ENCODE results near the gene POLR2L. TPM values are rescaled to one million over a fixed set of nuclear protein-coding genes. Genes with fewer than 3 reads are reported as not detected.
A peak's percentile ranks its signal among the peaks of the same experiment; 100 is the strongest.

Gene POLR2L
- total and polyA plus RNA-seq, 2 of the 13 experiments (the other 11 are each of a cell fraction or from before 2014, with no cell fraction given), result 104 to 114 TPM

DNA sequence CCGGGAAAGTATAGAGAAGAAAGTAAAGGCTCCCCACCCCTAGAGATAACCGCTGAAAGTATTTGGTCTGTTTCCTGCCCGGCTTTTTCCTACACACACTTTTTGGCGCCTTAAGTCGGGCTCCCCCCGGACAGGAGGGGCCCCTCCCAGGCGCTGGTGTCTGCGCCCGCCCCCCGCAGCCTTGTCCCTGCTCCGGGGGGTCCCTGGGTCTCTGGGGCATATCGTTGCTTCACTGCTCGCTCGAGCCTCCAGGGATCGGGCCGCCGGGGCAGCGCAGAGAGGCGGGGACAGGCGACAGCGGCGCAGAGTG is 15.5 kb downstream of the POLR2L start:
- ATAC-seq (peak; percentile 15), DNase-seq (ENCODE audit: low spot score) (no peak), FAIRE-seq (no peak)
- Histone ChIP-seq H3K36me3 (replicated peaks in 1 of 2; ENCODE audit: control insufficient read depth in 1 of 2, insufficient read depth in 2 of 2, low read length in 2 of 2) (peaks cover 6 to 18% of the 10 kb centered on the region in 2 experiments; a peak in 4 of 5 replicates), H4K20me1 (ENCODE audit: insufficient read depth, low read length) (peaks cover 1% of the 10 kb centered on the region; the same call in 1 of the 2 replicates), H3K27me3 (ENCODE audit: control insufficient read depth in 1 of 2, insufficient read depth in 2 of 2, low read length in 2 of 2) (no peaks in the 10 kb centered on the region), H3K27ac (ENCODE audit: extremely low read length, insufficient read depth, low read length) (peak overlapping the region; percentile 77), H3K9ac (ENCODE audit: insufficient read depth, low read depth, low read length) (peak overlapping the region; percentile 74), H3K79me2 (ENCODE audit: insufficient read depth, low read length) (peaks cover 2% of the 10 kb centered on the region), H3K4me2 (ENCODE audit: low read depth, low read length) (peak overlapping the region; percentile 91), H3K9me3 (ENCODE audit: low read length) (no peaks in the 10 kb centered on the region), H3K4me1 (ENCODE audit: insufficient read depth, low read length) (peaks cover 65% of the 10 kb centered on the region), H3K4me3 (replicated peaks in 1 of 3; ENCODE audit: insufficient read depth in 1 of 3, low read depth in 2 of 3, low read length in 3 of 3) (peak overlapping the region; percentile 69 to 83 (median 80)), H2AFZ (ENCODE audit: low read length) (no peak overlapping the region)
- 0% methylated on average over 4 of the region's 22 CpGs for WGBS (ENCODE audit: low lambda C conversion rate)
- in situ Hi-C loops (cut with HindIII; ENCODE audit: extremely low pct_ligation_motif_present, low pct_unique_long_range_greater_than_20kb), result no loop called here
- ChIA-PET CTCF (ENCODE audit: low intra/inter-chr PET ratio, low total read pairs) (no interaction called here), POLR2A (interaction anchor here (1.8 to 16.1 kb wide), 4 partner anchors 8 to 28 kb away, joined by 4 to 264 read pairs (median 75); partner anchors contain the start of genes PNPLA2, POLR2L, RPLP2 and TSPAN4)
- intact Hi-C loops (cut with micrococcal nuclease; ENCODE audit: unreplicated experiment), result no loop called here
- no TSS peak for BruUV-seq (replicated peaks)
- 0 out of 2 replicates have a peak, but pooled peaks have one; percentile 37 for TF ChIP-seq ZNF33B (CRISPR knock-in tag; IDR thresholded peaks at IDR 0.05)
- 0 out of 2 replicates have a peak, but pooled peaks have one; percentile 26 for TF ChIP-seq ZNF501 (CRISPR knock-in tag; IDR thresholded peaks at IDR 0.05)
- TF ChIP-seq PRMT3 (CRISPR knock-in tag; IDR thresholded peaks at IDR 0.05; ENCODE audit: borderline replicate concordance, low read depth), result no peak; the same call in 1 of the 2 replicates
- TF ChIP-seq, protein P1, sequence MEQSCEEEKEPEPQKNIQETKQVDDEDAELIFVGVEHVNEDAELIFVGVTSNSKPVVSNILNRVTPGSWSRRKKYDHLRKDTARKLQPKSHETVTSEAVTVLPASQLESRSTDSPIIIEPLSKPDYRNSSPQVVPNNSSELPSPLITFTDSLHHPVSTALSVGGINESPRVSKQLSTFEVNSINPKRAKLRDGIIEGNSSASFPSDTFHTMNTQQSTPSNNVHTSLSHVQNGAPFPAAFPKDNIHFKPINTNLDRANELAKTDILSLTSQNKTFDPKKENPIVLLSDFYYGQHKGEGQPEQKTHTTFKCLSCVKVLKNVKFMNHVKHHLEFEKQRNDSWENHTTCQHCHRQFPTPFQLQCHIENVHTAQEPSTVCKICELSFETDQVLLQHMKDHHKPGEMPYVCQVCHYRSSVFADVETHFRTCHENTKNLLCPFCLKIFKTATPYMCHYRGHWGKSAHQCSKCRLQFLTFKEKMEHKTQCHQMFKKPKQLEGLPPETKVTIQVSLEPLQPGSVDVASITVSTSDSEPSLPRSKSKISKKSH (CRISPR knock-in tag; IDR thresholded peaks at IDR 0.05; ENCODE audit: borderline replicate concordance), result no peak
- TF ChIP-seq, protein P2, sequence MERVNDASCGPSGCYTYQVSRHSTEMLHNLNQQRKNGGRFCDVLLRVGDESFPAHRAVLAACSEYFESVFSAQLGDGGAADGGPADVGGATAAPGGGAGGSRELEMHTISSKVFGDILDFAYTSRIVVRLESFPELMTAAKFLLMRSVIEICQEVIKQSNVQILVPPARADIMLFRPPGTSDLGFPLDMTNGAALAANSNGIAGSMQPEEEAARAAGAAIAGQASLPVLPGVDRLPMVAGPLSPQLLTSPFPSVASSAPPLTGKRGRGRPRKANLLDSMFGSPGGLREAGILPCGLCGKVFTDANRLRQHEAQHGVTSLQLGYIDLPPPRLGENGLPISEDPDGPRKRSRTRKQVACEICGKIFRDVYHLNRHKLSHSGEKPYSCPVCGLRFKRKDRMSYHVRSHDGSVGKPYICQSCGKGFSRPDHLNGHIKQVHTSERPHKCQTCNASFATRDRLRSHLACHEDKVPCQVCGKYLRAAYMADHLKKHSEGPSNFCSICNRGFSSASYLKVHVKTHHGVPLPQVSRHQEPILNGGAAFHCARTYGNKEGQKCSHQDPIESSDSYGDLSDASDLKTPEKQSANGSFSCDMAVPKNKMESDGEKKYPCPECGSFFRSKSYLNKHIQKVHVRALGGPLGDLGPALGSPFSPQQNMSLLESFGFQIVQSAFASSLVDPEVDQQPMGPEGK (CRISPR knock-in tag; IDR thresholded peaks at IDR 0.05), result peak; percentile 72
- TF ChIP-seq SCMH1 (CRISPR knock-in tag; IDR thresholded peaks at IDR 0.05; ENCODE audit: borderline replicate concordance), result no peak
- 0 out of 2 replicates have a peak, but pooled peaks have one; percentile 51 for TF ChIP-seq ZNF816 (CRISPR knock-in tag; IDR thresholded peaks at IDR 0.05; ENCODE audit: borderline replicate concordance)
- TF ChIP-seq, protein P3, sequence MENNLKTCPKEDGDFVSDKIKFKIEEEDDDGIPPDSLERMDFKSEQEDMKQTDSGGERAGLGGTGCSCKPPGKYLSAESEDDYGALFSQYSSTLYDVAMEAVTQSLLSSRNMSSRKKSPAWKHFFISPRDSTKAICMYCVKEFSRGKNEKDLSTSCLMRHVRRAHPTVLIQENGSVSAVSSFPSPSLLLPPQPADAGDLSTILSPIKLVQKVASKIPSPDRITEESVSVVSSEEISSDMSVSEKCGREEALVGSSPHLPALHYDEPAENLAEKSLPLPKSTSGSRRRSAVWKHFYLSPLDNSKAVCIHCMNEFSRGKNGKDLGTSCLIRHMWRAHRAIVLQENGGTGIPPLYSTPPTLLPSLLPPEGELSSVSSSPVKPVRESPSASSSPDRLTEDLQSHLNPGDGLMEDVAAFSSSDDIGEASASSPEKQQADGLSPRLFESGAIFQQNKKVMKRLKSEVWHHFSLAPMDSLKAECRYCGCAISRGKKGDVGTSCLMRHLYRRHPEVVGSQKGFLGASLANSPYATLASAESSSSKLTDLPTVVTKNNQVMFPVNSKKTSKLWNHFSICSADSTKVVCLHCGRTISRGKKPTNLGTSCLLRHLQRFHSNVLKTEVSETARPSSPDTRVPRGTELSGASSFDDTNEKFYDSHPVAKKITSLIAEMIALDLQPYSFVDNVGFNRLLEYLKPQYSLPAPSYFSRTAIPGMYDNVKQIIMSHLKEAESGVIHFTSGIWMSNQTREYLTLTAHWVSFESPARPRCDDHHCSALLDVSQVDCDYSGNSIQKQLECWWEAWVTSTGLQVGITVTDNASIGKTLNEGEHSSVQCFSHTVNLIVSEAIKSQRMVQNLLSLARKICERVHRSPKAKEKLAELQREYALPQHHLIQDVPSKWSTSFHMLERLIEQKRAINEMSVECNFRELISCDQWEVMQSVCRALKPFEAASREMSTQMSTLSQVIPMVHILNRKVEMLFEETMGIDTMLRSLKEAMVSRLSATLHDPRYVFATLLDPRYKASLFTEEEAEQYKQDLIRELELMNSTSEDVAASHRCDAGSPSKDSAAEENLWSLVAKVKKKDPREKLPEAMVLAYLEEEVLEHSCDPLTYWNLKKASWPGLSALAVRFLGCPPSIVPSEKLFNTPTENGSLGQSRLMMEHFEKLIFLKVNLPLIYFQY (CRISPR knock-in tag; IDR thresholded peaks at IDR 0.05; ENCODE audit: borderline replicate concordance), result no peak
- 0 out of 2 replicates have a peak, but pooled peaks have one; percentile 24 for TF ChIP-seq ZNF44 (CRISPR knock-in tag; IDR thresholded peaks at IDR 0.05)
- 0 out of 2 replicates have a peak, but pooled peaks have one; percentile 2 for TF ChIP-seq ZNF891 (CRISPR knock-in tag; IDR thresholded peaks at IDR 0.05)
- TF ChIP-seq HNF4A (CRISPR knock-in tag; IDR thresholded peaks at IDR 0.05), result no peak
- TF ChIP-seq ZNF564 (CRISPR knock-in tag; IDR thresholded peaks at IDR 0.05), result peak; percentile 57; the same call in 1 of the 2 replicates
